Endothelial cell of umbilical vein (primary cell): Measurements from ENCODE around the gene RAPH1. TPM values are rescaled to one million over a fixed set of nuclear protein-coding genes. Genes with fewer than 3 reads are reported as not detected.

ENCODE experiments used
- BruUV-seq: library from RNA; stranded (reverse); fragments of 400-500 nt; replicated peaks from 2 replicates; lab custom pipeline; 2021; lab: Mats Ljungman, UMichigan
- CTCF ChIA-PET: fragments of 300-600, 350-600 bp; sonication (Branson Sonifier 250); formaldehyde crosslinking; loops from one replicate; lab custom pipeline; 2021; ENCODE audit warnings: antibody characterized with exemption, inconsistent platforms; lab: Charles Lee
- POLR2A ChIA-PET: fragments of 300-600, 350-600 bp; sonication (Branson Sonifier 250); formaldehyde crosslinking; loops from one replicate; lab custom pipeline; 2021; ENCODE audit warnings: antibody characterized with exemption, inconsistent platforms; lab: Charles Lee
- DNase-seq: peaks from one replicate; pipeline ENCODE4 v3.0.0-alpha.2; 2011; ENCODE audit warnings: low read depth, low spot score
- FAIRE-seq: peaks from 2 replicates; lab custom pipeline; 2011; peaks lifted over from hg19 to GRCh38; lab: Jason Lieb, UNC
- H2AFZ ChIP-seq: 2 replicates; pipeline ENCODE4 v1.6.0; 2012; ENCODE audit warnings: low read depth, low read length, control low read depth, inconsistent platforms
- H3K27ac ChIP-seq: 2 replicates; pipeline ENCODE4 v1.5.1; 2011; ENCODE audit warnings: low read depth, mild to moderate bottlenecking, control low read depth, low read length, moderate library complexity; ENCODE audit not compliant: insufficient read depth
- H3K27me3 ChIP-seq, 2 experiments: 2 replicates each; pipeline versions ENCODE4 v1.6.0 to v1.6.1; 2011; ENCODE audit warnings: low read length in 2 of 2, mixed read lengths in 1 of 2; ENCODE audit not compliant: control insufficient read depth in 2 of 2, insufficient read depth in 2 of 2
- H3K36me3 ChIP-seq, 2 experiments: 2 replicates in 1 of 2; 3 replicates in 1 of 2; pipeline ENCODE4 v1.5.1; 2011; ENCODE audit warnings: low read length in 2 of 2, mild to moderate bottlenecking in 1 of 2, moderate library complexity in 1 of 2; ENCODE audit not compliant: control insufficient read depth in 2 of 2, insufficient read depth in 2 of 2; ENCODE audit errors: extremely low read depth in 1 of 2
- H3K4me1 ChIP-seq: 3 replicates; pipeline ENCODE4 v1.5.1; 2011; ENCODE audit warnings: mild to moderate bottlenecking, low read length; ENCODE audit not compliant: control insufficient read depth, insufficient read depth; ENCODE audit errors: extremely low read depth
- H3K4me2 ChIP-seq: 2 replicates; pipeline ENCODE4 v1.6.1; 2011; ENCODE audit warnings: low read length, control low read depth, mixed read lengths; ENCODE audit not compliant: insufficient read depth
- H3K4me3 ChIP-seq, 3 experiments: fragments of 200-600 bp in 1 of 3; sonication (generic), shearing (Covaris generic) in 1 of 3; replicated peaks in 1 of 3; 2 replicates each; pipeline ENCODE4 v1.5.1; 2011 to 2016; ENCODE audit warnings: control low read depth in 3 of 3, low read length in 3 of 3, mild to moderate bottlenecking in 2 of 3, inconsistent platforms in 1 of 3, low read depth in 1 of 3, moderate library complexity in 1 of 3; ENCODE audit not compliant: insufficient read depth in 1 of 3
- H3K79me2 ChIP-seq: 2 replicates; pipeline ENCODE4 v1.6.0; 2012; ENCODE audit warnings: low read length, inconsistent platforms; ENCODE audit not compliant: control insufficient read depth, insufficient read depth
- H3K9ac ChIP-seq: replicated peaks from 2 replicates; pipeline ENCODE3; 2011; ENCODE audit warnings: low read length, control low read depth; ENCODE audit not compliant: insufficient read depth; ENCODE audit errors: extremely low read depth
- H3K9me1 ChIP-seq: replicated peaks from 3 replicates; pipeline ENCODE4 v1.6.0; 2011; ENCODE audit warnings: mild to moderate bottlenecking, low read length; ENCODE audit not compliant: control insufficient read depth, insufficient read depth; ENCODE audit errors: extremely low read depth
- H3K9me3 ChIP-seq: replicated peaks from 2 replicates; pipeline ENCODE4 v1.5.1; 2012; ENCODE audit warnings: low read length, inconsistent platforms; ENCODE audit not compliant: control insufficient read depth, insufficient read depth
- H4K20me1 ChIP-seq: replicated peaks from 2 replicates; pipeline ENCODE3; 2011; ENCODE audit warnings: mild to moderate bottlenecking, low read length; ENCODE audit not compliant: control insufficient read depth, insufficient read depth; ENCODE audit errors: extremely low read depth
- EZH2 ChIP-seq: IDR thresholded peaks from 2 replicates; pipeline ENCODE4 v1.6.1; 2012; ENCODE audit warnings: borderline replicate concordance, low read depth, mild to moderate bottlenecking, moderate library complexity, low read length, inconsistent platforms; ENCODE audit not compliant: severe bottlenecking
- FOS ChIP-seq: IDR thresholded peaks from 2 replicates; pipeline ENCODE4 v1.6.1; 2011; ENCODE audit warnings: mild to moderate bottlenecking, low read length, moderate library complexity, borderline replicate concordance; ENCODE audit not compliant: insufficient read depth
- GATA2 ChIP-seq: IDR thresholded peaks from 2 replicates; pipeline ENCODE4 v1.7.0; 2011; ENCODE audit warnings: low read depth, mild to moderate bottlenecking, moderate library complexity, mixed read lengths, low read length; ENCODE audit not compliant: insufficient read length, insufficient read depth
- JUN ChIP-seq: IDR thresholded peaks from 2 replicates; pipeline ENCODE4 v1.6.1; 2011; ENCODE audit warnings: borderline replicate concordance, low read depth; ENCODE audit not compliant: insufficient read length, insufficient read depth
- MYC ChIP-seq: IDR thresholded peaks from one replicate; pipeline ENCODE4 v1.6.1; 2011; ENCODE audit warnings: mild to moderate bottlenecking, low read depth, low read length
- POLR2A ChIP-seq: IDR thresholded peaks from 2 replicates; pipeline ENCODE4 v1.6.1; 2012; ENCODE audit warnings: low read depth, mild to moderate bottlenecking, control low read depth, low read length
- POLR2AphosphoS5 ChIP-seq: IDR thresholded peaks from 2 replicates; pipeline ENCODE4 v1.6.1; 2012; ENCODE audit warnings: low read depth, mild to moderate bottlenecking, control low read depth, low read length, moderate library complexity; ENCODE audit not compliant: insufficient read depth
- dilution Hi-C: fragments of 300-500 bp; cut with MboI; formaldehyde crosslinking; loops from one replicate; pipeline ENCODE4 v1.15.0; 2019; ENCODE audit warnings: low sequenced_read_pairs; ENCODE audit not compliant: extremely low pct_ligation_motif_present
- intact Hi-C: fragments of 100-400 bp; cut with micrococcal nuclease; formaldehyde crosslinking; loops from one replicate; pipeline ENCODE4 v1.10.0; 2022
- polyA plus RNA-seq, 4 experiments: library from polyadenylated mRNA; depleted of rRNA in 3 of 4; stranded (reverse) in 3 of 4; unstranded in 1 of 4; fragments of >200 nt; gene quantifications; 2 replicates each; pipeline versions ENCODE4 v1.2.1 to v1.2.3, GENCODE V29; 2011 to 2012; ENCODE audit warnings: missing spikeins in 1 of 4
- total RNA-seq: library from RNA; stranded (reverse); gene quantifications from 2 replicates; pipeline ENCODE4 v1.2.3, GENCODE V29; 2021
- TF ChIP-seq, protein P1 (sequence below): IDR thresholded peaks from 2 replicates; pipeline ENCODE4 v1.6.1; 2011; ENCODE audit not compliant: insufficient read depth, insufficient read length
- TF ChIP-seq, protein P2 (sequence below), 2 donors: IDR thresholded peaks; 1 replicate in 1 of 2; 2 replicates in 1 of 2; pipeline ENCODE4 v1.5.1; 2011; ENCODE audit warnings: low read length in 2 of 2, mild to moderate bottlenecking in 2 of 2, moderate library complexity in 2 of 2, control low read depth in 1 of 2, inconsistent platforms in 1 of 2, low read depth in 1 of 2; ENCODE audit not compliant: insufficient read depth in 1 of 2; ENCODE audit errors: extremely low read depth in 1 of 2

Gene RAPH1
- total and polyA plus RNA-seq, 2 donors (not counting 3 experiments of a cell fraction or from before 2014, with no cell fraction given) = 5.1 to 59.5 TPM

DNA sequence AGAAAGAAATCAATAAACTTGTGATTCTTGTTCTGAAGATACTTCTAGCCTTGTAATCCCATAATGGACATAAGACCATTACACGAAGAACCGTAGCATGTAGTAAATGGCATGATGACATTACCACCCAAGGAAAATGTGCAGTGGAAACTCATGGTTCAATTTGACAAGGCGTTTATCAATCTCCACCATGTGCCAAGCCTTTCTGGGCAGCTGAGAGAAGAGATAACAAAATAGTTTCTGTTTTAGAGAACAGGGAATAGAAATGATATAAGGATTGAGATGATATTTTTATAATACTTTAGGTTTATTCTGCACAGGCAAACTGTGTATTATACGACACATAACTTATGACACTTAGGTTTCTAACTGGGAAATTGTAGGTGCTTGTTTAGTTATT, 187.7 kb downstream of the RAPH1 start:
- dilution Hi-C loops (no loop called here), intact Hi-C loops (no loop called here)
- Histone ChIP-seq H2AFZ (no peak overlapping the region), H4K20me1 (no peaks in the 10 kb centered on the region), H3K4me2 (no peak overlapping the region), H3K4me1 (no peaks in the 10 kb centered on the region), H3K9ac (no peak overlapping the region), H3K4me3 (no peak overlapping the region), H3K27me3 (no peaks in the 10 kb centered on the region), H3K9me1 (no peaks in the 10 kb centered on the region), H3K36me3 (no peaks in the 10 kb centered on the region), H3K27ac (no peak overlapping the region), H3K79me2 (peaks cover 59% of the 10 kb centered on the region), H3K9me3 (no peaks in the 10 kb centered on the region)
- CTCF ChIA-PET = no interaction called here
- FAIRE-seq (no peak), DNase-seq (no peak)
- BruUV-seq = no TSS peak
- POLR2A ChIA-PET = no interaction called here
- TF ChIP-seq, protein P1, sequence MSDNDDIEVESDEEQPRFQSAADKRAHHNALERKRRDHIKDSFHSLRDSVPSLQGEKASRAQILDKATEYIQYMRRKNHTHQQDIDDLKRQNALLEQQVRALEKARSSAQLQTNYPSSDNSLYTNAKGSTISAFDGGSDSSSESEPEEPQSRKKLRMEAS = no peak
- TF ChIP-seq POLR2A (no peak), JUN (no peak), MYC (no peak), EZH2 (no peak), FOS (no peak), GATA2 (no peak), POLR2AphosphoS5 (no peak)
- TF ChIP-seq, protein P2, sequence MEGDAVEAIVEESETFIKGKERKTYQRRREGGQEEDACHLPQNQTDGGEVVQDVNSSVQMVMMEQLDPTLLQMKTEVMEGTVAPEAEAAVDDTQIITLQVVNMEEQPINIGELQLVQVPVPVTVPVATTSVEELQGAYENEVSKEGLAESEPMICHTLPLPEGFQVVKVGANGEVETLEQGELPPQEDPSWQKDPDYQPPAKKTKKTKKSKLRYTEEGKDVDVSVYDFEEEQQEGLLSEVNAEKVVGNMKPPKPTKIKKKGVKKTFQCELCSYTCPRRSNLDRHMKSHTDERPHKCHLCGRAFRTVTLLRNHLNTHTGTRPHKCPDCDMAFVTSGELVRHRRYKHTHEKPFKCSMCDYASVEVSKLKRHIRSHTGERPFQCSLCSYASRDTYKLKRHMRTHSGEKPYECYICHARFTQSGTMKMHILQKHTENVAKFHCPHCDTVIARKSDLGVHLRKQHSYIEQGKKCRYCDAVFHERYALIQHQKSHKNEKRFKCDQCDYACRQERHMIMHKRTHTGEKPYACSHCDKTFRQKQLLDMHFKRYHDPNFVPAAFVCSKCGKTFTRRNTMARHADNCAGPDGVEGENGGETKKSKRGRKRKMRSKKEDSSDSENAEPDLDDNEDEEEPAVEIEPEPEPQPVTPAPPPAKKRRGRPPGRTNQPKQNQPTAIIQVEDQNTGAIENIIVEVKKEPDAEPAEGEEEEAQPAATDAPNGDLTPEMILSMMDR (IDR thresholded peaks at IDR 0.05; ENCODE audit: extremely low read depth in 1 of 2, insufficient read depth in 1 of 2, low read depth in 1 of 2, low read length in 2 of 2) = no peak
